Ammon's horn (tissue), 1 donor: ENCODE measurements around the gene NLRX1.
A peak's percentile ranks its signal among the peaks of the same experiment; 100 is the strongest.
"Not testable (repeated sequence)": the region's sequence is repeated elsewhere in the genome, so short reads cannot be mapped to it uniquely, and the experiment has no call there.

Experiments used
- DNase-seq: peaks from one replicate; pipeline ENCODE4 v3.0.0-alpha.2; 2016; ENCODE audit warnings: low spot score

NLRX1 gene

GRCh38 chr11:119184399-119184798 is 15.9 kb downstream of the NLRX1 start:
- DNase-seq, result not testable (repeated sequence)

GRCh38 chr11:119185981-119186634 is 17.6 kb downstream of the NLRX1 start:
- DNase-seq, result no peak

- no peak for DNase-seq
These were observed 18.8 kb downstream of the NLRX1 start for GRCh38 chr11:119187123-119187892.

GRCh38 chr11:119188067-119188466 is 19.5 kb downstream of the NLRX1 start:
- no peak for DNase-seq

- no peak for DNase-seq
These were observed 20.4 kb downstream of the NLRX1 start for GRCh38 chr11:119188887-119189286.

GRCh38 chr11:119189393-119189792 is 20.9 kb downstream of the NLRX1 start:
- no peak for DNase-seq

- DNase-seq, result no peak
These were observed 22.0 kb downstream of the NLRX1 start for GRCh38 chr11:119190531-119190930.

- DNase-seq, result not testable (repeated sequence)
These were observed 22.7 kb downstream of the NLRX1 start for GRCh38 chr11:119191265-119191664.

- DNase-seq, result no peak
These were observed 23.6 kb downstream of the NLRX1 start for GRCh38 chr11:119192111-119192510.

- DNase-seq, result no peak
These were observed 24.5 kb downstream of the NLRX1 start for GRCh38 chr11:119193001-119193400.

- DNase-seq, result no peak
These were observed 25.1 kb downstream of the NLRX1 start for GRCh38 chr11:119193626-119194025.

GRCh38 chr11:119194811-119195440 is 26.4 kb downstream of the NLRX1 start:
- DNase-seq, result no peak

- no peak for DNase-seq
These were observed 27.2 kb downstream of the NLRX1 start for GRCh38 chr11:119195680-119196079.

- DNase-seq, result peak; percentile 84
These were observed 28.4 kb downstream of the NLRX1 start for GRCh38 chr11:119196833-119197483.

GRCh38 chr11:119198925-119199324 is 30.4 kb downstream of the NLRX1 start:
- no peak for DNase-seq

- not testable (repeated sequence) for DNase-seq
These were observed 32.7 kb downstream of the NLRX1 start for GRCh38 chr11:119201236-119201635.

GRCh38 chr11:119202554-119202953 is 34.0 kb downstream of the NLRX1 start:
- DNase-seq, result no peak

GRCh38 chr11:119204066-119204465 is 35.5 kb downstream of the NLRX1 start:
- no peak for DNase-seq

GRCh38 chr11:119205080-119205479 is 36.6 kb downstream of the NLRX1 start:
- DNase-seq, result peak; percentile 29

- peak; percentile 92 for DNase-seq
These were observed 37.3 kb downstream of the NLRX1 start, which contains the start of gene CBL for GRCh38 chr11:119205574-119206510. CBL (plus strand) TSS chr11:119206339; CDS start chr11:119206418, 79 bp downstream.
